GM12878 (cell line): ENCODE measurements around the gene SCN7A. TPM values are rescaled to one million over a fixed set of nuclear protein-coding genes. Genes with fewer than 3 reads are reported as not detected.

Experiments
- ATAC-seq: fragments of 200-7000 bp; cut with Tn5 transposase; 3 replicates; pipeline ENCODE4 v1.9.1; 2020; ENCODE audit warnings: mild to moderate bottlenecking, moderate library complexity
- BruUV-seq: library from RNA; stranded (reverse); fragments of 400-500 nt; replicated peaks from 2 replicates; lab custom pipeline; 2021; lab: Mats Ljungman, UMichigan
- CTCF ChIA-PET: fragments of 300-600 bp; sonication (Branson Sonifier 250); formaldehyde crosslinking; extraction: SDS; loops from one replicate; lab custom pipeline; 2021; ENCODE audit warnings: inconsistent platforms; lab: Yijun Ruan, JAX
- POLR2A ChIA-PET: fragments of 350-600 bp; formaldehyde crosslinking; extraction: SDS; loops from one replicate; lab custom pipeline; 2021; ENCODE audit warnings: inconsistent platforms; lab: Charles Lee
- RAD21 ChIA-PET: fragments of 300-600 bp; sonication (Branson Sonifier 250); formaldehyde crosslinking; loops from one replicate; lab custom pipeline; 2023; ENCODE audit warnings: antibody characterized with exemption; ENCODE audit not compliant: unreplicated experiment; lab: Charles Lee
- SMC1A ChIA-PET: fragments of 300-600 bp; sonication (Branson Sonifier 250); formaldehyde crosslinking; loops from one replicate; lab custom pipeline; 2023; ENCODE audit not compliant: unreplicated experiment, uncharacterized antibody; lab: Charles Lee
- DNase-seq: peaks from one replicate; pipeline ENCODE4 v3.0.0-alpha.2; 2011; ENCODE audit warnings: low read depth, low spot score
- FAIRE-seq: peaks from 3 replicates; lab custom pipeline; 2011; peaks lifted over from hg19 to GRCh38; lab: Jason Lieb, UNC
- H2AFZ ChIP-seq: 2 replicates; pipeline ENCODE4 v1.6.0; 2011; ENCODE audit warnings: low read depth, low read length, control low read depth; ENCODE audit not compliant: control insufficient read depth
- H3K27ac ChIP-seq: 2 replicates; pipeline ENCODE4 v1.5.1; 2011; ENCODE audit warnings: control low read depth; ENCODE audit not compliant: control insufficient read depth, insufficient read depth
- H3K27me3 ChIP-seq, 2 experiments: replicated peaks in 1 of 2; 2 replicates each; pipeline versions ENCODE4 v1.6.0 to v1.6.1; 2011; ENCODE audit warnings: low read length in 1 of 2; ENCODE audit not compliant: control insufficient read depth in 2 of 2, insufficient read depth in 2 of 2
- H3K36me3 ChIP-seq, 2 experiments: 2 replicates each; pipeline ENCODE4 v1.5.1; 2011; ENCODE audit warnings: low read length in 1 of 2; ENCODE audit not compliant: control insufficient read depth in 2 of 2, insufficient read depth in 2 of 2
- H3K4me1 ChIP-seq: 2 replicates; pipeline ENCODE4 v1.6.1; 2011; ENCODE audit warnings: mild to moderate bottlenecking, low read length, moderate library complexity, mixed read lengths; ENCODE audit not compliant: control insufficient read depth, insufficient read depth
- H3K4me2 ChIP-seq: 2 replicates; pipeline ENCODE4 v1.6.0; 2011; ENCODE audit warnings: control low read depth; ENCODE audit not compliant: control insufficient read depth, insufficient read depth
- H3K4me3 ChIP-seq: fragments of 200-600 bp; sonication (generic); 2 replicates; pipeline ENCODE4 v1.5.1; 2016
- H3K79me2 ChIP-seq: 2 replicates; pipeline ENCODE4 v1.6.0; 2011; ENCODE audit warnings: low read length; ENCODE audit not compliant: control insufficient read depth, insufficient read depth
- H3K9ac ChIP-seq: 2 replicates; pipeline ENCODE4 v1.8.0; 2011; ENCODE audit warnings: low read length, control low read depth, mixed read lengths; ENCODE audit not compliant: control insufficient read depth, insufficient read depth
- H3K9me3 ChIP-seq: replicated peaks from 3 replicates; pipeline ENCODE4 v1.5.1; 2011; ENCODE audit warnings: mild to moderate bottlenecking, low read length; ENCODE audit not compliant: control insufficient read depth, insufficient read depth
- H4K20me1 ChIP-seq: 2 replicates; pipeline ENCODE4 v1.6.0; 2011; ENCODE audit not compliant: control insufficient read depth, insufficient read depth
- BACH1 ChIP-seq: fragments of 450-650 bp; IDR thresholded peaks from 2 replicates; pipeline ENCODE4 v1.6.1; 2017; ENCODE audit warnings: mild to moderate bottlenecking, borderline replicate concordance
- BCL11A ChIP-seq: IDR thresholded peaks from 2 replicates; pipeline ENCODE4 v1.6.1; 2011; ENCODE audit warnings: low read depth, low read length
- ELK1 ChIP-seq: IDR thresholded peaks from 2 replicates; pipeline ENCODE4 v1.6.1; 2012; ENCODE audit warnings: low read depth, low read length, improper control_type of control experiment
- EP300 ChIP-seq, 2 experiments: fragments of 150-350 bp in 1 of 2; IDR thresholded peaks; 2 replicates each; pipeline ENCODE4 v1.6.1; 2011 to 2012; ENCODE audit warnings: low read depth in 2 of 2, low read length in 2 of 2, borderline replicate concordance in 1 of 2, improper control_type of control experiment in 1 of 2, inconsistent platforms in 1 of 2; ENCODE audit not compliant: control insufficient read depth in 1 of 2
- ETV6 ChIP-seq, 2 experiments: fragments of 450-650 bp in 1 of 2; IDR thresholded peaks in 1 of 2; conservative IDR thresholded peaks in 1 of 2; 2 replicates each; pipeline ENCODE4 v1.6.1; 2014; ENCODE audit warnings: antibody characterized with exemption in 1 of 2, borderline replicate concordance in 1 of 2, low read depth in 1 of 2, mild to moderate bottlenecking in 1 of 2, moderate library complexity in 1 of 2
- FOXK2 ChIP-seq: fragments of 450-650 bp; IDR thresholded peaks from 2 replicates; pipeline ENCODE4 v1.6.1; 2017; ENCODE audit warnings: mild to moderate bottlenecking, moderate library complexity
- NFIC ChIP-seq: IDR thresholded peaks from 2 replicates; pipeline ENCODE4 v1.6.1; 2012; ENCODE audit warnings: low read depth, mild to moderate bottlenecking, inconsistent platforms, low read length, moderate library complexity
- NFXL1 ChIP-seq: fragments of 450-650 bp; IDR thresholded peaks from 2 replicates; pipeline ENCODE4 v1.6.1; 2017; ENCODE audit warnings: antibody characterized with exemption, mild to moderate bottlenecking, borderline replicate concordance
- POU2F2 ChIP-seq: IDR thresholded peaks from 3 replicates; pipeline ENCODE4 v1.6.1; 2011; ENCODE audit warnings: low read depth, mild to moderate bottlenecking, low read length, borderline replicate concordance
- RBBP5 ChIP-seq: fragments of 200-600 bp; sonication (generic); conservative IDR thresholded peaks from 2 replicates; pipeline ENCODE4 v1.6.1; 2016
- SUPT20H ChIP-seq: IDR thresholded peaks from 2 replicates; pipeline ENCODE4 v1.6.1; 2011; ENCODE audit warnings: low read depth, mild to moderate bottlenecking, low read length, moderate library complexity, borderline replicate concordance; ENCODE audit not compliant: control insufficient read depth
- TCF3 ChIP-seq: IDR thresholded peaks from 2 replicates; pipeline ENCODE4 v1.6.1; 2012; ENCODE audit warnings: low read depth, mild to moderate bottlenecking, low read length, borderline replicate concordance; ENCODE audit not compliant: insufficient read depth
- USF1 ChIP-seq: IDR thresholded peaks from 2 replicates; pipeline ENCODE4 v1.6.1; 2011; ENCODE audit warnings: borderline replicate concordance, low read depth, mild to moderate bottlenecking, moderate library complexity, mixed read lengths, low read length; ENCODE audit not compliant: insufficient read depth; ENCODE audit errors: extremely low read length
- ZSCAN29 ChIP-seq: fragments of 450-650 bp; IDR thresholded peaks from 2 replicates; pipeline ENCODE4 v1.6.1; 2017; ENCODE audit warnings: mild to moderate bottlenecking, moderate library complexity
- ZZZ3 ChIP-seq: IDR thresholded peaks from 2 replicates; pipeline ENCODE4 v1.6.1; 2011; ENCODE audit warnings: low read depth; ENCODE audit not compliant: control insufficient read depth, insufficient read length
- WGBS: methylation state at CpG from one replicate; pipeline ENCODE4 v1.1.6; 2016; ENCODE audit warnings: low lambda C conversion rate; ENCODE audit not compliant: insufficient replicate concordance, insufficient coverage; ENCODE audit errors: missing lambda C conversion rate; 5-methylcytosine and 5-hydroxymethylcytosine counted together
- in situ Hi-C: fragments of 300-500 bp; cut with MboI; formaldehyde crosslinking; loops from 9 replicates; pipeline ENCODE4 v1.14.3; 2018; ENCODE audit warnings: mixed read lengths
- intact Hi-C: fragments of 100-400 bp; cut with micrococcal nuclease; formaldehyde crosslinking; loops from one replicate; pipeline ENCODE4 v1.14.2; 2022; ENCODE audit not compliant: unreplicated experiment
- polyA plus RNA-seq, 11 experiments: library from polyadenylated mRNA; depleted of rRNA in 4 of 11; unstranded in 6 of 11; stranded (reverse) in 5 of 11; fragments of >200 nt; fragmentation: Nextera tagmentation in 4 of 11; fragmentation: Illumina TruSeq in 1 of 11; extraction: Ambion mirVana in 4 of 11; extraction: Trizol in 1 of 11; gene quantifications; 1 replicate in 1 of 11; 2 replicates in 10 of 11; pipeline versions ENCODE4 v1.2.1 to v1.2.3, GENCODE V29; 2011 to 2016; ENCODE audit warnings: inconsistent platforms in 2 of 11, missing spikeins in 2 of 11, low read depth in 1 of 11
- total RNA-seq, 4 experiments: library from RNA; depleted of rRNA in 3 of 4; stranded (reverse); fragments of >200 nt in 3 of 4; fragmentation: Illumina TruSeq in 1 of 4; extraction: Trizol in 1 of 4; gene quantifications; 2 replicates each; pipeline versions ENCODE4 v1.2.1 to v1.2.3, GENCODE V29; 2013 to 2021
- TF ChIP-seq, protein P1 (sequence below): fragments of 450-650 bp; IDR thresholded peaks from 2 replicates; pipeline ENCODE4 v1.6.1; 2017; ENCODE audit warnings: borderline replicate concordance

SCN7A gene
- total and polyA plus RNA-seq, 10 of the 15 experiments (the other 5 are each of a cell fraction or from before 2014, with no cell fraction given): 0.05 TPM; not detected in 9

- CTCF ChIA-PET: no interaction called here
These were observed 24.8 kb upstream of the SCN7A start for GRCh38 chr2:166518634-166519390.

More at GRCh38 chr2:166518634-166519390, 24.8 kb upstream of the SCN7A start:
- intact Hi-C loops (loop anchor here (5.0 kb wide), 1 partner anchor 157 kb away; no protein-coding TSS in a partner anchor), in situ Hi-C loops (no loop called here)
- FAIRE-seq (no peak), ATAC-seq (no peak), DNase-seq (no peak)
- no peak overlapping the region for H3K9ac ChIP-seq
- ChIA-PET RAD21 (no interaction called here), POLR2A (no interaction called here), SMC1A (interaction anchor here (1.2 kb wide), 1 partner anchor 14 kb away, joined by 3 read pairs; no protein-coding TSS in a partner anchor)
- no peak overlapping the region for H3K27ac ChIP-seq
- H3K9me3 ChIP-seq: no peaks in the 10 kb centered on the region
- H3K79me2 ChIP-seq: no peaks in the 10 kb centered on the region
- H4K20me1 ChIP-seq: no peaks in the 10 kb centered on the region
- BruUV-seq: no TSS peak
- no peaks in the 10 kb centered on the region for H3K36me3 ChIP-seq
- H3K4me2 ChIP-seq: no peak overlapping the region
- whole genome bisulfite sequencing: 12% methylated on average over 3 of the region's 3 CpGs
- no peak overlapping the region for H2AFZ ChIP-seq
- TF ChIP-seq EP300 (IDR thresholded peaks at IDR 0.05; ENCODE audit: borderline replicate concordance in 1 of 2, control insufficient read depth in 1 of 2, low read depth in 2 of 2, low read length in 2 of 2) (no peak), FOXK2 (no peak), ELK1 (no peak), TCF3 (no peak), ETV6 (conservative IDR thresholded peaks at IDR 0.05 in 1 of 2, IDR thresholded peaks at IDR 0.05 in 1 of 2; ENCODE audit: borderline replicate concordance in 1 of 2, low read depth in 1 of 2) (no peak), BCL11A (no peak), SUPT20H (no peak), POU2F2 (no peak), ZSCAN29 (no peak), BACH1 (no peak), ZZZ3 (no peak), USF1 (no peak), RBBP5 (no peak), NFIC (no peak), NFXL1 (no peak)
- TF ChIP-seq, protein P1, sequence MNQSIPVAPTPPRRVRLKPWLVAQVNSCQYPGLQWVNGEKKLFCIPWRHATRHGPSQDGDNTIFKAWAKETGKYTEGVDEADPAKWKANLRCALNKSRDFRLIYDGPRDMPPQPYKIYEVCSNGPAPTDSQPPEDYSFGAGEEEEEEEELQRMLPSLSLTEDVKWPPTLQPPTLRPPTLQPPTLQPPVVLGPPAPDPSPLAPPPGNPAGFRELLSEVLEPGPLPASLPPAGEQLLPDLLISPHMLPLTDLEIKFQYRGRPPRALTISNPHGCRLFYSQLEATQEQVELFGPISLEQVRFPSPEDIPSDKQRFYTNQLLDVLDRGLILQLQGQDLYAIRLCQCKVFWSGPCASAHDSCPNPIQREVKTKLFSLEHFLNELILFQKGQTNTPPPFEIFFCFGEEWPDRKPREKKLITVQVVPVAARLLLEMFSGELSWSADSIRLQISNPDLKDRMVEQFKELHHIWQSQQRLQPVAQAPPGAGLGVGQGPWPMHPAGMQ: no peak
- H3K4me3 ChIP-seq: no peak overlapping the region
- H3K4me1 ChIP-seq: no peaks in the 10 kb centered on the region
- no peaks in the 10 kb centered on the region for H3K27me3 ChIP-seq
